Body of pancreas (tissue), 4 donors: ENCODE measurements around the gene FAM174B. TPM values are rescaled to one million over a fixed set of nuclear protein-coding genes. Genes with fewer than 3 reads are reported as not detected.

Experiments
- ATAC-seq: fragments of 150-250 bp; one replicate; pipeline ENCODE4 v1.9.1; 2016
- DNase-seq, 4 donors: peaks; one replicate each; pipeline ENCODE4 v3.0.0-alpha.2; 2019
- H3K27ac ChIP-seq, 4 donors: fragments of 200-600 bp; sonication (generic); 1 replicate in 3 of 4; 2 replicates in 1 of 4; pipeline versions ENCODE4 v1.5.1 to v1.6.1; 2016 to 2019; ENCODE audit warnings: mild to moderate bottlenecking in 1 of 4, mixed read lengths in 1 of 4, moderate library complexity in 1 of 4
- H3K27me3 ChIP-seq, 2 donors: fragments of 200-600 bp; sonication (generic); one replicate each; pipeline ENCODE4 v1.6.0; 2016; ENCODE audit warnings: mild to moderate bottlenecking in 1 of 2
- H3K36me3 ChIP-seq, 2 donors: fragments of 200-600 bp; sonication (generic); replicated peaks in 1 of 2; 2 replicates each; pipeline ENCODE4 v1.5.1; 2016; ENCODE audit warnings: low read depth in 2 of 2; ENCODE audit not compliant: insufficient read depth in 1 of 2
- H3K4me1 ChIP-seq: fragments of 200-600 bp; sonication (generic); one replicate; pipeline ENCODE4 v1.6.0; 2016
- H3K4me3 ChIP-seq, 2 donors: fragments of 200-600 bp; sonication (generic); 1 replicate in 1 of 2; 2 replicates in 1 of 2; pipeline ENCODE4 v1.5.1; 2016 to 2019
- H3K9me3 ChIP-seq, 3 donors: fragments of 200-600 bp; sonication (generic); 1 replicate in 2 of 3; 2 replicates in 1 of 3; pipeline ENCODE4 v1.5.1; 2016
- POLR2A ChIP-seq, 3 donors: fragments of 450-650 bp; IDR thresholded peaks; one replicate each; pipeline ENCODE4 v1.6.1; 2016; ENCODE audit warnings: antibody characterized with exemption in 3 of 3, mild to moderate bottlenecking in 2 of 3
- WGBS, 2 donors: methylation state at CpG; one replicate each; pipeline ENCODE4 v1.1.5; 2017; 5-methylcytosine and 5-hydroxymethylcytosine counted together
- intact Hi-C: fragments of 100-400 bp; cut with DNase I; formaldehyde crosslinking; loops from one replicate; pipeline ENCODE4 v1.15.1; 2023
- total RNA-seq, 2 donors: library from RNA; depleted of rRNA; stranded (reverse); fragments of >200 nt; gene quantifications; one replicate each; pipeline ENCODE4 v1.1.0, GENCODE V29; 2016
- TF ChIP-seq, protein P1 (sequence below), 7 experiments: fragments of 450-650 bp in 4 of 7; fragments of 200-600 bp in 3 of 7; sonication (generic) in 3 of 7; IDR thresholded peaks; one replicate each; pipeline ENCODE4 v1.5.1; 2016 to 2019; ENCODE audit warnings: antibody characterized with exemption in 7 of 7

The FAM174B gene
- total RNA-seq, 2 donors from 2014 or later, result 51.4 to 59.9 TPM

DNA sequence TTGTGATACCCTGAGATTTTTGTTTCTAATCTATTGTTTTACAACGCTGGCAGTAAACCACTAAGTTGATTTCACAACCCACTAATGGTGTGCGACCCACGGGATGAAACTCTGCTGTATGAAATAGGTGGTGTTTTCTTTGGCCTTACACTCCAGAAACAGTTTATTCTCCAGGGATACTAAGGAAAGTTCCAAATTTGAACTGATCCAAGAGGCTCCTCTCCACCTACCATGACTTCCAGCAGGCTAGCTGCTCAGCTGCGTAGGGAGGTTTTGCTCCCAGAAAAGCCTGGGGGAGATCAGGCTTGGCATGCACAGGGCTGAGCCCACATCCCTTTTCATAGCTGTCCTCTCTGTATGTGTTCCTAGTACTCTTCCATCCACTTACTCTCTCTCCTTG is 71.5 kb downstream of the FAM174B start:
- Histone ChIP-seq H3K27ac (no peak overlapping the region), H3K4me3 (no peak overlapping the region), H3K4me1 (no peaks in the 10 kb centered on the region), H3K9me3 (no peaks in the 10 kb centered on the region), H3K36me3 (no peaks in the 10 kb centered on the region), H3K27me3 (no peaks in the 10 kb centered on the region)
- 83 to 86% methylated on average over 4 of the region's 4 CpGs for WGBS, 2 donors
- ATAC-seq (no peak), DNase-seq (no peak)
- intact Hi-C loops, result no loop called here
- TF ChIP-seq, protein P1, sequence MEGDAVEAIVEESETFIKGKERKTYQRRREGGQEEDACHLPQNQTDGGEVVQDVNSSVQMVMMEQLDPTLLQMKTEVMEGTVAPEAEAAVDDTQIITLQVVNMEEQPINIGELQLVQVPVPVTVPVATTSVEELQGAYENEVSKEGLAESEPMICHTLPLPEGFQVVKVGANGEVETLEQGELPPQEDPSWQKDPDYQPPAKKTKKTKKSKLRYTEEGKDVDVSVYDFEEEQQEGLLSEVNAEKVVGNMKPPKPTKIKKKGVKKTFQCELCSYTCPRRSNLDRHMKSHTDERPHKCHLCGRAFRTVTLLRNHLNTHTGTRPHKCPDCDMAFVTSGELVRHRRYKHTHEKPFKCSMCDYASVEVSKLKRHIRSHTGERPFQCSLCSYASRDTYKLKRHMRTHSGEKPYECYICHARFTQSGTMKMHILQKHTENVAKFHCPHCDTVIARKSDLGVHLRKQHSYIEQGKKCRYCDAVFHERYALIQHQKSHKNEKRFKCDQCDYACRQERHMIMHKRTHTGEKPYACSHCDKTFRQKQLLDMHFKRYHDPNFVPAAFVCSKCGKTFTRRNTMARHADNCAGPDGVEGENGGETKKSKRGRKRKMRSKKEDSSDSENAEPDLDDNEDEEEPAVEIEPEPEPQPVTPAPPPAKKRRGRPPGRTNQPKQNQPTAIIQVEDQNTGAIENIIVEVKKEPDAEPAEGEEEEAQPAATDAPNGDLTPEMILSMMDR (IDR thresholded peaks at IDR 0.05), result no peak

DNA sequence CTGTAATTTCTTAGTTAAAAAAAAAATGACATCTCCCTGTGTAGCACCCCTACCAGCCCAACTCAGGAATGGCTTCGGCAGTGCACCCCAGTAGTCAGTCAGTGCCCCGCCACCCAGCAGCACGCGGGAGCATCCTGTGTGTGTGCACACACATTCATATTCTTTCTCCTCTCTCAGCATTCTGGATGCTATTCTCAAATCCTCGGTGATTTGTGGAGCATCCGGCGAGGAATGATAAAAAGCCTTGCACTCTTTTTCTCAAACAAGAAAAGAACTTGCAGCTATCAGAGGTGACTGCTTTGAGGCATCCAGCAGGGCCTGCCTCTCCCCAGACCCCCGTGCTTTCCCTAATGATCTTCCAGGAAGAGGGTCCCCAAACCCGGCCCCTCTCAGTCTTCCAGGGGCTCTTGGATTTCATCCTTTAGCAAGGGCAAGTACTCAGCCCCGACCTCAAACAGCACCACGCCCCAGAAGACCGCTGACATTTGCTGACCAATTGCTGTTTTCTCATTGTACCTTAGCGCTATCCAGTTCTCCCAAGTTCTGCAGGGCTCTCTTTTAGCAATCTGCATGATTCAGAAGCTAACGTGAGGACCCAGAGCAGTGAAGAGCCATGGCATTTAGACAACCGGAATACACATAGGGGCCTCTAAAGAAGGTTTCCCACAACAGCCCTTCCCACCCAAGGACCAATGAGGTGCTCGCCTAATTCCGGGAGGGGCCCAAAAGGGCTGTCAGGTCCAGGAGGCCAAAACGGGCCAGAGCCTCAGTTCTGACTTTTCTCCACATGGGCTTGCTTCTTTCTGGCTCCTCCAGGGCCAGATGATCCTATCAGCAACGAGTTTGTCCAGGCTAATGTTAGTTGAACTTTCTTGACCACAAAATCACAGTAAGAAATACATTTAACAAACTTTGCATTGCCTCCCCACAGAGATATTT is 72.2 kb downstream of the FAM174B start:
- Histone ChIP-seq H3K4me3 (no peak overlapping the region), H3K27ac (no peak overlapping the region), H3K9me3 (no peaks in the 10 kb centered on the region), H3K36me3 (no peaks in the 10 kb centered on the region), H3K27me3 (no peaks in the 10 kb centered on the region), H3K4me1 (no peaks in the 10 kb centered on the region)
- TF ChIP-seq, protein P1 (IDR thresholded peaks at IDR 0.05), result no peak
- no peak for TF ChIP-seq POLR2A (IDR thresholded peaks at IDR 0.05)
- no peak for DNase-seq
- intact Hi-C loops, result no loop called here
- 77 to 90% methylated on average over 18 to 19 of the region's 19 CpGs for WGBS, 2 donors
- no peak for ATAC-seq

DNA sequence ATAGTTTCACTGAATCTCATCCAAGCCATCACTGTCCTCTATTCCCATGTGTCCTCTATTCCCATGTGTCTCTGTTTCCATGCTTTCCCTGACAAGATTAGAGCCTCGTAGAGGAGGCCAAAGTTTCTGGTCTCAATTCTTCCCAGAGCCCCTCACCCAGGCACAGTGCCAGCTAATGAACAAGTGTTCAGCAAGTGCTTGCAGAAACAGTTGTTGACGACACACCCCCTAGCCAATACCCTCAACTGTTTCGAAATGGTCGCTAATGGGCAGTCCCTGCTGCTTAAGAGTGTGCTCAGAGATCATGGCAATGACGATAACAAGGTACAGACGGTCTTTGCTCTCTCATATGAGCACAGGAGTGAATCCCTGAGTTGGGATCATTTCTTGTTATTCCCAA is 73.4 kb downstream of the FAM174B start:
- Histone ChIP-seq H3K4me3 (no peak overlapping the region), H3K27me3 (no peaks in the 10 kb centered on the region), H3K4me1 (no peaks in the 10 kb centered on the region), H3K36me3 (no peaks in the 10 kb centered on the region), H3K27ac (no peak overlapping the region), H3K9me3 (no peaks in the 10 kb centered on the region)
- TF ChIP-seq, protein P1 (IDR thresholded peaks at IDR 0.05), result no peak
- intact Hi-C loops, result no loop called here
- no peak for DNase-seq
- WGBS, 2 donors, result 80 to 84% methylated on average over 6 of the region's 6 CpGs
- no peak for ATAC-seq

DNA sequence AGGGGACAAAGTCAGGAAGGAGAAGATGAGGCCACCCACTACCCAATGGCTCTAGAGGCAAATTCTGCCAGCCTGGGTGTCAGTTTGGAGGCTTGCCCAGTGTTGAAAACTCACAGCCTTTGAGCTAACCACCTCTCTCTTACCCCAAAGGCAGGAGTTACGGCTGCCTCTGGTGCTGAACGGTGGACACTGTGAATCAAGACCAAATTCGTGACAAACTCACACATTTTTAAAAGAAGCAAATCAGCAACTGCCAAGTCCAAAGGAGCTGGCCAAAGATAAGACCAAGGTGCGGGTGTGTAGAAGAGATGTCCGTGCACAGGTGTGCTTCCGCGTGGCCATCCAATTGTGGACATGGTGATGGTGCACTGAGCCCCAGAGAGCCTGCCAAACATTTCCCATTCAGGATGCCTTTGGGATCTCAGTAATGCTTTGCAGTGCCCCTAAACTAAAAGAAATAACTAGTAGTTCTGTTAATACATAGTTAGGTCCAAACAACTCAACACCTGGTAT is 74.6 kb downstream of the FAM174B start:
- intact Hi-C loops, result no loop called here
- Histone ChIP-seq H3K36me3 (no peaks in the 10 kb centered on the region), H3K4me3 (no peak overlapping the region), H3K27me3 (no peaks in the 10 kb centered on the region), H3K4me1 (no peaks in the 10 kb centered on the region), H3K9me3 (no peaks in the 10 kb centered on the region), H3K27ac (no peak overlapping the region)
- DNase-seq (no peak), ATAC-seq (no peak)
- no peak for TF ChIP-seq POLR2A (IDR thresholded peaks at IDR 0.05)
- WGBS, 2 donors, result 87 to 91% methylated on average over 7 of the region's 7 CpGs

DNA sequence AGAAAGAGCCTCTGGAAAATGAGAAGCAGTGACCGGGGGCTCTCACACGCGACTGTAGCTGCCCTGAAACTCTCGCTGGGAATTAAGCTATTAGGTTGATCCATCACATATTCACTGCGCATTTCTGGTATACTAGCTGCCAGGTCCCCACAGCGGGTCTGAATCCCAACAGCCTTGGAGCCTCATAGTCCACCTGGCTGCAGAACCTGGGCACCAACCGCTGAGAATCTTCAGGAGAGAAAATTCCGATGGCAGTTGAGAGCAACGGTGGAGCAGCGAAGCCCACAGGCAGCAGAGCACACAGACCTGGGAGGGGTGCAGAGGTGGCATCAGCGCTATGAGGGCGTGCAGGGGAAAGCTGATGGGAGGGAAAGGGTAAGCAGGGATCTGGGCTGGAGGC is 75.1 kb downstream of the FAM174B start:
- WGBS, 2 donors, result 92% methylated on average over 12 of the region's 12 CpGs
- no peak for ATAC-seq
- no peak for TF ChIP-seq POLR2A (IDR thresholded peaks at IDR 0.05)
- no peak overlapping the region for H3K27ac ChIP-seq
- DNase-seq, result no peak
- H3K4me1 ChIP-seq, result no peaks in the 10 kb centered on the region
- intact Hi-C loops, result no loop called here
- H3K9me3 ChIP-seq, result no peaks in the 10 kb centered on the region
- no peaks in the 10 kb centered on the region for H3K27me3 ChIP-seq
- H3K4me3 ChIP-seq, result no peak overlapping the region
- H3K36me3 ChIP-seq, result no peaks in the 10 kb centered on the region
